Fibroblast of lung (primary cell): ENCODE data around the gene SNAP25. TPM values are rescaled to one million over a fixed set of nuclear protein-coding genes. Genes with fewer than 3 reads are reported as not detected.

ENCODE experiments used
- DNase-seq, 2 donors: peaks; one replicate each; pipeline versions ENCODE4 v3.0.0 to v3.0.0-alpha.2; 2010; ENCODE audit warnings: low read depth in 2 of 2
- H2AFZ ChIP-seq: 2 replicates; pipeline ENCODE4 v1.5.1; 2012; ENCODE audit warnings: low read length, control low read depth, inconsistent platforms
- H3K27ac ChIP-seq: 2 replicates; pipeline ENCODE4 v1.5.1; 2011; ENCODE audit warnings: low read length, control low read depth; ENCODE audit not compliant: insufficient read depth
- H3K27me3 ChIP-seq: 2 replicates; pipeline ENCODE4 v1.5.1; 2011; ENCODE audit warnings: mild to moderate bottlenecking, low read length; ENCODE audit not compliant: control insufficient read depth, insufficient read depth
- H3K36me3 ChIP-seq: 2 replicates; pipeline ENCODE4 v1.5.1; 2011; ENCODE audit warnings: low read length; ENCODE audit not compliant: control insufficient read depth, insufficient read depth
- H3K4me1 ChIP-seq: 2 replicates; pipeline ENCODE4 v1.5.1; 2011; ENCODE audit warnings: low read length; ENCODE audit not compliant: control insufficient read depth, insufficient read depth; ENCODE audit errors: extremely low read depth
- H3K4me2 ChIP-seq: 2 replicates; pipeline ENCODE4 v1.5.1; 2011; ENCODE audit warnings: low read length, control low read depth; ENCODE audit not compliant: insufficient read depth; ENCODE audit errors: extremely low read depth
- H3K4me3 ChIP-seq, 4 experiments: fragments of 200-600 bp in 1 of 4; sonication (generic) in 1 of 4; replicated peaks in 1 of 4; 2 replicates each; pipeline ENCODE4 v1.5.1; 2011 to 2016; ENCODE audit warnings: low read length in 4 of 4, low read depth in 3 of 4, mild to moderate bottlenecking in 3 of 4, control low read depth in 2 of 4, inconsistent platforms in 1 of 4, mixed read lengths in 1 of 4; ENCODE audit not compliant: insufficient read depth in 1 of 4; ENCODE audit errors: control extremely low read depth in 1 of 4
- H3K79me2 ChIP-seq: 2 replicates; pipeline ENCODE4 v1.5.1; 2012; ENCODE audit warnings: mild to moderate bottlenecking, low read length, inconsistent platforms; ENCODE audit not compliant: control insufficient read depth, insufficient read depth
- H3K9ac ChIP-seq: 2 replicates; pipeline ENCODE4 v1.5.1; 2011; ENCODE audit warnings: mild to moderate bottlenecking, low read length, control low read depth; ENCODE audit not compliant: insufficient read depth
- H3K9me3 ChIP-seq: 2 replicates; pipeline ENCODE4 v1.5.1; 2012; ENCODE audit warnings: low read depth, low read length; ENCODE audit not compliant: control insufficient read depth, insufficient read depth
- H4K20me1 ChIP-seq: 2 replicates; pipeline ENCODE4 v1.5.1; 2011; ENCODE audit warnings: low read length; ENCODE audit not compliant: control insufficient read depth, insufficient read depth; ENCODE audit errors: extremely low read depth
- EZH2 ChIP-seq: IDR thresholded peaks from 2 replicates; pipeline ENCODE4 v1.5.1; 2012; ENCODE audit warnings: low read length, control low read depth, mild to moderate bottlenecking; ENCODE audit errors: missing control alignments
- polyA plus RNA-seq, 2 donors: library from polyadenylated mRNA; depleted of rRNA in 1 of 2; stranded (reverse) in 1 of 2; unstranded in 1 of 2; fragments of >200 nt; gene quantifications; 2 replicates each; pipeline ENCODE4 v1.2.1, GENCODE V29; 2011 to 2012; ENCODE audit warnings: missing spikeins in 1 of 2
- total RNA-seq: library from RNA; depleted of rRNA; stranded (reverse); fragments of >200 nt; gene quantifications from 2 replicates; pipeline ENCODE4 v1.2.1, GENCODE V29; 2014
- TF ChIP-seq, protein P1 (sequence below), 2 donors: IDR thresholded peaks in 1 of 2; conservative IDR thresholded peaks in 1 of 2; 1 replicate in 1 of 2; 2 replicates in 1 of 2; pipeline ENCODE4 v1.5.1; 2011 to 2012; ENCODE audit warnings: low read length in 2 of 2, control low read depth in 1 of 2, inconsistent platforms in 1 of 2, low read depth in 1 of 2, mild to moderate bottlenecking in 1 of 2

The SNAP25 gene
- total and polyA plus RNA-seq, 2 donors (not counting 1 experiment from before 2014, with no cell fraction given) = 4.5 to 8.2 TPM

DNA sequence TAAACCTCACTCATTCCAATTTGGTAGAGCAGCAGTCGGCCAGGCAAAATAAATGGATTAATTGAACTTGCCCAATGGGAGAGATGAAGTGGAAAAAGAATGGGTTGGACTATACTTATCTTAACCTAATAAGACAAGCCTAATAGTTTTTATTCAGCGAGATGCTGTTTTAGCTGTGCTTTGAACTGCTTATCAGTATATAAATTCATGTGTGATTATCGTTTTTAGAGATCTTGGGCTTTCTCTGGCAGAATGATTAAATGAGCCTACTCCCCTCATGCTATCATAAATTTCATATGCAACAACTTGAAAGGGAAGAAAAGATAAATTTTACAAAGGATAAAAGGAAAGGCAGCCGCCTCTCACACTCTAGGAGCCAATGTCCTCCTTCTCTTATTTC is 59.8 kb downstream of the SNAP25 start:
- H2AFZ ChIP-seq = no peak overlapping the region
- H3K9me3 ChIP-seq = no peaks in the 10 kb centered on the region
- H3K4me3 ChIP-seq = no peak overlapping the region
- H3K79me2 ChIP-seq = no peaks in the 10 kb centered on the region
- no peak for TF ChIP-seq EZH2
- TF ChIP-seq, protein P1, sequence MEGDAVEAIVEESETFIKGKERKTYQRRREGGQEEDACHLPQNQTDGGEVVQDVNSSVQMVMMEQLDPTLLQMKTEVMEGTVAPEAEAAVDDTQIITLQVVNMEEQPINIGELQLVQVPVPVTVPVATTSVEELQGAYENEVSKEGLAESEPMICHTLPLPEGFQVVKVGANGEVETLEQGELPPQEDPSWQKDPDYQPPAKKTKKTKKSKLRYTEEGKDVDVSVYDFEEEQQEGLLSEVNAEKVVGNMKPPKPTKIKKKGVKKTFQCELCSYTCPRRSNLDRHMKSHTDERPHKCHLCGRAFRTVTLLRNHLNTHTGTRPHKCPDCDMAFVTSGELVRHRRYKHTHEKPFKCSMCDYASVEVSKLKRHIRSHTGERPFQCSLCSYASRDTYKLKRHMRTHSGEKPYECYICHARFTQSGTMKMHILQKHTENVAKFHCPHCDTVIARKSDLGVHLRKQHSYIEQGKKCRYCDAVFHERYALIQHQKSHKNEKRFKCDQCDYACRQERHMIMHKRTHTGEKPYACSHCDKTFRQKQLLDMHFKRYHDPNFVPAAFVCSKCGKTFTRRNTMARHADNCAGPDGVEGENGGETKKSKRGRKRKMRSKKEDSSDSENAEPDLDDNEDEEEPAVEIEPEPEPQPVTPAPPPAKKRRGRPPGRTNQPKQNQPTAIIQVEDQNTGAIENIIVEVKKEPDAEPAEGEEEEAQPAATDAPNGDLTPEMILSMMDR (conservative IDR thresholded peaks at IDR 0.05 in 1 of 2, IDR thresholded peaks at IDR 0.05 in 1 of 2; ENCODE audit: low read depth in 1 of 2, low read length in 2 of 2) = no peak
- H3K4me2 ChIP-seq = no peak overlapping the region
- DNase-seq = no peak
- H4K20me1 ChIP-seq = no peaks in the 10 kb centered on the region
- no peaks in the 10 kb centered on the region for H3K27me3 ChIP-seq
- peaks cover 4% of the 10 kb centered on the region for H3K4me1 ChIP-seq
- no peaks in the 10 kb centered on the region for H3K36me3 ChIP-seq
- no peak overlapping the region for H3K27ac ChIP-seq
- no peak overlapping the region for H3K9ac ChIP-seq

DNA sequence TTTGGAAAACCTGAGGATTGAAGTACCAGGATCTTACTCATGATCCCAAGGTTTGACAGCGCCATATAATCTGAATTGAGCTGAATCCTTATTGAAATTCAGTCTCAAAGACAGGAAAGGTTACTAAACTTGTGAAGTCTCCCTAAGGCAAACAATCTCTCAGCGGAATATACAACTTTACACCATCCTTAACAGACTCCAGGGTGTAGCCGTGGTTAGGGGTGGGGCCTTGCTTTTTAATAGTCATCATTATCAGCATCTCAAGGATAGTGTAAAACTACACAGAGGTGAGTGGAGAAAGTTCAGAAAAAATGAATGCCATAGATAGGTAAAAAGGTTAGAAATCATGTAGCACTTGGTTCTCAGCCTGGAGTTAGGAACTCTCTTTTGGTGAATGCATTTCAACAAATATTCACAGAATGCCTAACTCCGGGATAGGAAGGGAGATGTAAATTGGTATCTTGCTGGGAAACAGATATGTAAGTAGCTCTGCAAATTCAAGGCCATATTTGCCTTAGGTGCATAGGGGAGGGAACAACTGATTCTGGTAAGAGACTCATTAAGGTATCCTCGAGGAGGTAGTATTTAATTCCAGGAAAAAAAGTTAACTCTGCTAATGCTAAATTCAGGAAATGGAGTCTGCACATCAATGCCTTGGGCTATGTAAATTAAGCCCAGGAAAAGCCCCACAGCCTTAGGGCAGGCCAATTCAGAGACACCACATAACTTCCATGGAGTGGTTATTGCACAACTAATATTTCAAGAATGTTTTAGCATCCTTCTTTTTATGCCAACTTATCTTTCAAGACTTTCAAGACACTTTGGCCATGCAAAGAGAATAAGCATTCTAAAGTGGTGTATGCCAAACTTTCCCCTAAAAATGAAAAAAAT is 61.6 kb downstream of the SNAP25 start:
- peaks cover 4% of the 10 kb centered on the region for H3K4me1 ChIP-seq
- H2AFZ ChIP-seq = no peak overlapping the region
- H3K27me3 ChIP-seq = no peaks in the 10 kb centered on the region
- H3K27ac ChIP-seq = no peak overlapping the region
- H3K36me3 ChIP-seq = no peaks in the 10 kb centered on the region
- H3K9ac ChIP-seq = no peak overlapping the region
- H3K79me2 ChIP-seq = no peaks in the 10 kb centered on the region
- peak in 1 of 2 donors; percentile 39 for DNase-seq
- no peak overlapping the region for H3K4me3 ChIP-seq
- no peak overlapping the region for H3K4me2 ChIP-seq
- no peak for TF ChIP-seq EZH2
- TF ChIP-seq, protein P1 (conservative IDR thresholded peaks at IDR 0.05 in 1 of 2, IDR thresholded peaks at IDR 0.05 in 1 of 2; ENCODE audit: low read depth in 1 of 2, low read length in 2 of 2) = no peak
- H3K9me3 ChIP-seq = no peaks in the 10 kb centered on the region
- no peaks in the 10 kb centered on the region for H4K20me1 ChIP-seq

DNA sequence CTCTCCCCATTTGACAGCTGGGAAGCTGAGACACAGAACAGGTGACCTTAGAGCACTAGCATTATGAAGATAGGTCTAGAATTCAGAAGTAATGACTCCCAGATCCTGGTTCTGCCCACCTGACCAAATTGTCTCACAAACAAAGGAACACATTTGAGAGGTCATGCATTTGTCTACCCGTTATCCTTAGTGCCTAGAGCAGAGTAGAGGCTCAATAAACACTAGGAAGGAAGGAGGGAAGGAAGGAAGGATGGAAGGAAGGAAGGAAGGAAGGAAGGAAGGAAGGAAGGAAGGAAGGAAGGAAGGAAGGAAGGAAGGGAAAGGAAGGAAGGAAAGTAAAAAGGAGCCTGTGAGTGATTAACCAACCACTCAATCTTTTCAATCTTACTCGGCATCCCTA is 63.3 kb downstream of the SNAP25 start:
- Histone ChIP-seq H3K79me2 (no peaks in the 10 kb centered on the region), H3K27ac (no peak overlapping the region), H4K20me1 (no peaks in the 10 kb centered on the region), H3K27me3 (no peaks in the 10 kb centered on the region), H3K4me2 (no peak overlapping the region), H2AFZ (no peak overlapping the region), H3K9me3 (no peaks in the 10 kb centered on the region), H3K9ac (no peak overlapping the region), H3K4me3 (no peak overlapping the region), H3K36me3 (no peaks in the 10 kb centered on the region), H3K4me1 (peaks cover 4% of the 10 kb centered on the region)
- no peak for TF ChIP-seq EZH2
- TF ChIP-seq, protein P1 (conservative IDR thresholded peaks at IDR 0.05 in 1 of 2, IDR thresholded peaks at IDR 0.05 in 1 of 2; ENCODE audit: low read depth in 1 of 2, low read length in 2 of 2) = no peak
- DNase-seq = no peak
